Measurements from ENCODE around the gene NFE2L2.
A peak's percentile ranks its signal among the peaks of the same experiment; 100 is the strongest.

The NFE2L2 gene

GRCh38 chr2:177243476-177243875 is 21.1 kb downstream of the NFE2L2 start:
- DNase-seq, result no peak
- H3K36me3 ChIP-seq (replicated peaks), result no peaks in the 10 kb centered on the region
- H3K27me3 ChIP-seq (replicated peaks), result no peaks in the 10 kb centered on the region
- in situ Hi-C loops (cut with HindIII; ENCODE audit: low pct_ligation_motif_present, low sequenced_read_pairs), result no loop called here
- H3K4me3 ChIP-seq (ENCODE audit: low read depth, low read length), result no peak overlapping the region
- no peak for TF ChIP-seq CTCF (IDR thresholded peaks at IDR 0.05; ENCODE audit: low read depth, low read length, missing control alignments)
- peak overlapping the region; percentile 92 for H3K27ac ChIP-seq

- Histone ChIP-seq H3K4me3 (ENCODE audit: low read depth, low read length) (no peak overlapping the region), H3K27ac (peak overlapping the region; percentile 92), H3K27me3 (replicated peaks) (no peaks in the 10 kb centered on the region), H3K36me3 (replicated peaks) (no peaks in the 10 kb centered on the region)
- in situ Hi-C loops (cut with HindIII; ENCODE audit: low pct_ligation_motif_present, low sequenced_read_pairs), result no loop called here
- no peak for DNase-seq
- TF ChIP-seq CTCF (IDR thresholded peaks at IDR 0.05; ENCODE audit: low read depth, low read length, missing control alignments), result no peak
Observed at GRCh38 chr2:177243073-177243472, 21.5 kb downstream of the NFE2L2 start.

- in situ Hi-C loops (cut with HindIII; ENCODE audit: low pct_ligation_motif_present, low sequenced_read_pairs), result no loop called here
- peak; percentile 74 for DNase-seq
- no peak for TF ChIP-seq CTCF (IDR thresholded peaks at IDR 0.05; ENCODE audit: low read depth, low read length, missing control alignments)
- Histone ChIP-seq H3K27ac (peak overlapping the region; percentile 92), H3K4me3 (ENCODE audit: low read depth, low read length) (peak overlapping the region; percentile 13), H3K36me3 (replicated peaks) (no peaks in the 10 kb centered on the region), H3K27me3 (replicated peaks) (no peaks in the 10 kb centered on the region)
Observed at GRCh38 chr2:177242121-177242987, 22.2 kb downstream of the NFE2L2 start.

- TF ChIP-seq CTCF (IDR thresholded peaks at IDR 0.05; ENCODE audit: low read depth, low read length, missing control alignments), result no peak
- H3K36me3 ChIP-seq (replicated peaks), result no peaks in the 10 kb centered on the region
- no peaks in the 10 kb centered on the region for H3K27me3 ChIP-seq (replicated peaks)
- H3K4me3 ChIP-seq (ENCODE audit: low read depth, low read length), result no peak overlapping the region
- no peak for DNase-seq
- in situ Hi-C loops (cut with HindIII; ENCODE audit: low pct_ligation_motif_present, low sequenced_read_pairs), result no loop called here
- peak overlapping the region; percentile 92 for H3K27ac ChIP-seq
Observed at GRCh38 chr2:177241711-177242120, 22.8 kb downstream of the NFE2L2 start.

- Histone ChIP-seq H3K27me3 (replicated peaks) (no peaks in the 10 kb centered on the region), H3K36me3 (replicated peaks) (no peaks in the 10 kb centered on the region), H3K27ac (peak overlapping the region; percentile 26), H3K4me3 (ENCODE audit: low read depth, low read length) (no peak overlapping the region)
- in situ Hi-C loops (cut with HindIII; ENCODE audit: low pct_ligation_motif_present, low sequenced_read_pairs), result no loop called here
- no peak for TF ChIP-seq CTCF (IDR thresholded peaks at IDR 0.05; ENCODE audit: low read depth, low read length, missing control alignments)
- DNase-seq, result no peak
Observed at GRCh38 chr2:177239932-177240630, 24.4 kb downstream of the NFE2L2 start.
